ENCODE results near the gene BNC2. TPM values are rescaled to one million over a fixed set of nuclear protein-coding genes. Genes with fewer than 3 reads are reported as not detected.

The BNC2 gene
- total and polyA plus RNA-seq, 2 experiments from 2014 or later, result 19.3 to 20.7 TPM

- peak overlapping the region; percentile 91 for H3K27ac ChIP-seq
- peaks cover 7% of the 10 kb centered on the region for H3K27me3 ChIP-seq
Observed at GRCh38 chr9:16867576-16868311, 2.7 kb downstream of the BNC2 start.

GRCh38 chr9:16866587-16866986 is 3.9 kb downstream of the BNC2 start:
- Histone ChIP-seq H3K36me3 (replicated peaks; ENCODE audit: insufficient read depth, low read depth) (no peaks in the 10 kb centered on the region), H3K4me1 (ENCODE audit: insufficient read depth) (peaks cover 15% of the 10 kb centered on the region), H3K27ac (peak overlapping the region; percentile 73), H3K4me3 (no peak overlapping the region), H4K20me1 (ENCODE audit: insufficient read depth, poor library complexity, severe bottlenecking) (no peaks in the 10 kb centered on the region), H3K27me3 (peaks cover 2% of the 10 kb centered on the region), H3K4me2 (peak overlapping the region; percentile 97), H3K79me2 (peaks cover 54% of the 10 kb centered on the region), H3K9me3 (ENCODE audit: low read depth) (no peaks in the 10 kb centered on the region), H2AFZ (no peak overlapping the region), H3K9me2 (replicated peaks; ENCODE audit: insufficient read depth) (no peaks in the 10 kb centered on the region)
- DNase-seq (ENCODE audit: low spot score), result no peak
- 57% methylated on average over 2 of the region's 2 CpGs for WGBS (ENCODE audit: low lambda C conversion rate, missing lambda C conversion rate)
- TF ChIP-seq CTCF (IDR thresholded peaks at IDR 0.05; ENCODE audit: poor library complexity), result peak; percentile 29
- TF ChIP-seq EZH2 (IDR thresholded peaks at IDR 0.05; ENCODE audit: borderline replicate concordance), result no peak

More at GRCh38 chr9:16867576-16868311, 2.7 kb downstream of the BNC2 start:
- Histone ChIP-seq H3K4me2 (peak overlapping the region; percentile 97), H3K4me3 (peak overlapping the region; percentile 74), H3K9me3 (ENCODE audit: low read depth) (no peaks in the 10 kb centered on the region), H3K9me2 (replicated peaks; ENCODE audit: insufficient read depth) (no peaks in the 10 kb centered on the region), H4K20me1 (ENCODE audit: insufficient read depth, poor library complexity, severe bottlenecking) (no peaks in the 10 kb centered on the region), H3K79me2 (peaks cover 43% of the 10 kb centered on the region), H2AFZ (no peak overlapping the region), H3K4me1 (ENCODE audit: insufficient read depth) (peaks cover 15% of the 10 kb centered on the region), H3K36me3 (replicated peaks; ENCODE audit: insufficient read depth, low read depth) (no peaks in the 10 kb centered on the region)
- WGBS (ENCODE audit: low lambda C conversion rate, missing lambda C conversion rate), result 14% methylated on average over 10 of the region's 10 CpGs
- no peak for TF ChIP-seq CTCF (IDR thresholded peaks at IDR 0.05; ENCODE audit: poor library complexity)
- peak; percentile 49 for TF ChIP-seq EZH2 (IDR thresholded peaks at IDR 0.05; ENCODE audit: borderline replicate concordance)
- TF ChIP-seq EZH2phosphoT487 (IDR thresholded peaks at IDR 0.05; ENCODE audit: low read depth, severe bottlenecking, unreplicated experiment), result no peak
- peak; percentile 46 for DNase-seq (ENCODE audit: low spot score)

- Histone ChIP-seq H3K4me3 (no peak overlapping the region), H3K27me3 (peaks cover 2% of the 10 kb centered on the region), H4K20me1 (ENCODE audit: insufficient read depth, poor library complexity, severe bottlenecking) (no peaks in the 10 kb centered on the region), H3K9me3 (ENCODE audit: low read depth) (no peaks in the 10 kb centered on the region), H3K36me3 (replicated peaks; ENCODE audit: insufficient read depth, low read depth) (no peaks in the 10 kb centered on the region), H2AFZ (no peak overlapping the region), H3K4me1 (ENCODE audit: insufficient read depth) (peaks cover 15% of the 10 kb centered on the region), H3K79me2 (peaks cover 67% of the 10 kb centered on the region), H3K9me2 (replicated peaks; ENCODE audit: insufficient read depth) (no peaks in the 10 kb centered on the region), H3K27ac (peak overlapping the region; percentile 73), H3K4me2 (peak overlapping the region; percentile 97)
- TF ChIP-seq EZH2phosphoT487 (IDR thresholded peaks at IDR 0.05; ENCODE audit: low read depth, severe bottlenecking, unreplicated experiment) (no peak), EZH2 (IDR thresholded peaks at IDR 0.05; ENCODE audit: borderline replicate concordance) (no peak), CTCF (IDR thresholded peaks at IDR 0.05; ENCODE audit: poor library complexity) (no peak)
- 51% methylated on average over 10 of the region's 10 CpGs for WGBS (ENCODE audit: low lambda C conversion rate, missing lambda C conversion rate)
- DNase-seq (ENCODE audit: low spot score), result no peak
Observed at GRCh38 chr9:16864649-16865434, 5.6 kb downstream of the BNC2 start.
